ENCODE measurements around the gene KIAA0232. TPM values are rescaled to one million over a fixed set of nuclear protein-coding genes. Genes with fewer than 3 reads are reported as not detected.
A peak's percentile ranks its signal among the peaks of the same experiment; 100 is the strongest.

KIAA0232 gene
- total and polyA plus RNA-seq, 2 of the 8 experiments (the other 6 are each of a cell fraction or from before 2014, with no cell fraction given), result 5.6 to 23.3 TPM

GRCh38 chr4:6772223-6772928 lies 10.2 kb upstream of the KIAA0232 start:
- H3K9ac ChIP-seq (replicated peaks in 1 of 4; ENCODE audit: extremely low read depth in 1 of 4, low read depth in 3 of 4, low read length in 3 of 4), result no peak overlapping the region
- no peak overlapping the region for H3K4me2 ChIP-seq (ENCODE audit: insufficient read depth in 1 of 2, low read depth in 2 of 2, low read length in 2 of 2)
- peaks cover 0 to 3% (median 1%) of the 10 kb centered on the region in 4 experiments; a peak in 1 of 7 replicates for H3K4me1 ChIP-seq (replicated peaks in 1 of 4; ENCODE audit: control insufficient read depth in 3 of 4, insufficient read depth in 4 of 4, low read length in 3 of 4)
- H4K8ac ChIP-seq (ENCODE audit: extremely low read depth, insufficient read depth, low read length), result no peak overlapping the region
- H2AK5ac ChIP-seq (ENCODE audit: low read depth, low read length), result no peak overlapping the region
- FAIRE-seq, result no peak
- no peak overlapping the region for H2BK12ac ChIP-seq (ENCODE audit: low read depth, low read length)
- H3K36me3 ChIP-seq (ENCODE audit: control insufficient read depth in 2 of 4, insufficient read depth in 4 of 4, low read length in 3 of 4), result no peaks in the 10 kb centered on the region
- H3K56ac ChIP-seq (replicated peaks; ENCODE audit: insufficient read length, low read depth, low read length), result no peak overlapping the region
- no peaks in the 10 kb centered on the region for H3K79me1 ChIP-seq (ENCODE audit: low read depth, low read length)
- ChIA-PET CTCF (ENCODE audit: partially characterized antibody) (interaction anchor here (2.7 kb wide), 1 partner anchor 12 kb away, joined by 10 read pairs; no protein-coding TSS in a partner anchor), POLR2A (ENCODE audit: partially characterized antibody) (no interaction called here)
- H3K27me3 ChIP-seq (replicated peaks in 1 of 4; ENCODE audit: control insufficient read depth in 3 of 4, extremely low read depth in 1 of 4, insufficient read depth in 3 of 4, low read length in 3 of 4), result no peaks in the 10 kb centered on the region
- no peaks in the 10 kb centered on the region for H3K23me2 ChIP-seq (ENCODE audit: low read depth, low read length)
- no peak overlapping the region for H2AFZ ChIP-seq (ENCODE audit: low read length)
- no peak overlapping the region for H2BK120ac ChIP-seq (replicated peaks; ENCODE audit: low read depth, low read length)
- no peak overlapping the region for H3K4me3 ChIP-seq (ENCODE audit: extremely low read depth in 1 of 4, insufficient read depth in 2 of 4, low read depth in 3 of 4, low read length in 4 of 4)
- WGBS, 2 experiments (ENCODE audit: extremely low coverage in 1 of 2, insufficient coverage in 1 of 2, insufficient read length in 1 of 2, insufficient replicate concordance in 2 of 2, low coverage in 1 of 2, low lambda C conversion rate in 2 of 2, missing lambda C conversion rate in 1 of 2), result 88% methylated on average over 10 of the region's 10 CpGs; no CpG with 5 or more reads in 1 of the 2 experiments
- no peaks in the 10 kb centered on the region for H4K20me1 ChIP-seq (replicated peaks in 1 of 2; ENCODE audit: control insufficient read depth in 1 of 2, insufficient read depth in 2 of 2, low read length in 2 of 2)
- H3K9me3 ChIP-seq (ENCODE audit: insufficient read depth in 2 of 2, low read depth in 1 of 2, low read length in 1 of 2), result no peaks in the 10 kb centered on the region
- no peak overlapping the region for H2BK5ac ChIP-seq (ENCODE audit: low read depth, low read length)
- no peak overlapping the region for H4K5ac ChIP-seq (ENCODE audit: insufficient read length, low read depth, low read length)
- H3K27ac ChIP-seq (ENCODE audit: low read depth, low read length), result no peak overlapping the region
- H2BK15ac ChIP-seq (ENCODE audit: low read length), result no peak overlapping the region
- no peak for DNase-seq (ENCODE audit: low read depth in 1 of 2, low spot score in 2 of 2)
- no peak overlapping the region for H3K18ac ChIP-seq (ENCODE audit: extremely low read depth, low read length)
- peak overlapping the region; percentile 35; the same call in 1 of the 2 replicates for H2BK20ac ChIP-seq (ENCODE audit: low read length)
- no peak overlapping the region for H3K14ac ChIP-seq (ENCODE audit: insufficient read length)
- no peaks in the 10 kb centered on the region for H3K79me2 ChIP-seq (ENCODE audit: control insufficient read depth in 1 of 2, insufficient read depth in 2 of 2, low read length in 2 of 2)
- H3K23ac ChIP-seq (ENCODE audit: insufficient read length), result no peak overlapping the region
- no peak overlapping the region for H4K91ac ChIP-seq (replicated peaks; ENCODE audit: insufficient read length, low read length)
- H3K4ac ChIP-seq (replicated peaks; ENCODE audit: insufficient read length, low read depth, low read length), result no peak overlapping the region
- TF ChIP-seq RXRA (IDR thresholded peaks at IDR 0.05; ENCODE audit: insufficient read depth, low read depth, low read length) (no peak), POLR2AphosphoS5 (IDR thresholded peaks at IDR 0.05; ENCODE audit: low read depth, low read length) (no peak), SP4 (IDR thresholded peaks at IDR 0.05; ENCODE audit: low read length) (no peak), RBBP5 (IDR thresholded peaks at IDR 0.05; ENCODE audit: borderline replicate concordance, low read depth, low read length) (no peak), HDAC2 (IDR thresholded peaks at IDR 0.05; ENCODE audit: borderline replicate concordance in 1 of 2, low read depth in 2 of 2, low read length in 2 of 2) (no peak), SUZ12 (IDR thresholded peaks at IDR 0.05; ENCODE audit: low read length) (no peak), FOSL1 (IDR thresholded peaks at IDR 0.05; ENCODE audit: insufficient read depth, low read depth, low read length) (no peak), BCL11A (IDR thresholded peaks at IDR 0.05; ENCODE audit: low read depth in 2 of 2, low read length in 2 of 2) (no peak), E2F6 (IDR thresholded peaks at IDR 0.05) (no peak), POU5F1 (IDR thresholded peaks at IDR 0.05; ENCODE audit: low read depth, low read length) (no peak), ZNF274 (IDR thresholded peaks at IDR 0.05; ENCODE audit: borderline replicate concordance, extremely low read depth, low read length) (no peak), RAD21 (IDR thresholded peaks at IDR 0.05 in 1 of 2, conservative IDR thresholded peaks at IDR 0.05 in 1 of 2; ENCODE audit: low read depth in 2 of 2, low read length in 2 of 2) (no peak; a peak in 1 of 4 replicates)

Data from H1 (cell line).